Bronchial epithelial cell (primary cell): Measurements from ENCODE around the gene MGAT5. TPM values are rescaled to one million over a fixed set of nuclear protein-coding genes. Genes with fewer than 3 reads are reported as not detected.

Experiments
- DNase-seq: peaks from one replicate; pipeline ENCODE4 v3.0.0-alpha.2; 2010; ENCODE audit warnings: low read depth
- FAIRE-seq: peaks from 2 replicates; lab custom pipeline; 2011; peaks lifted over from hg19 to GRCh38; lab: Jason Lieb, UNC
- H3K27me3 ChIP-seq: 2 replicates; pipeline ENCODE4 v1.5.1; 2011; ENCODE audit warnings: low read length; ENCODE audit not compliant: control insufficient read depth, insufficient read depth
- H3K36me3 ChIP-seq: 2 replicates; pipeline ENCODE4 v1.5.1; 2011; ENCODE audit warnings: low read length; ENCODE audit not compliant: control insufficient read depth, insufficient read depth
- H3K4me3 ChIP-seq: 2 replicates; pipeline ENCODE4 v1.5.1; 2011; ENCODE audit warnings: mild to moderate bottlenecking, low read depth, low read length, control low read depth
- total RNA-seq: library from RNA; depleted of rRNA; stranded (reverse); fragments of >200 nt; gene quantifications from 2 replicates; pipeline ENCODE4 v1.2.1, GENCODE V29; 2014
- TF ChIP-seq, protein P1 (sequence below): IDR thresholded peaks from 2 replicates; pipeline ENCODE4 v1.5.1; 2011; ENCODE audit warnings: mild to moderate bottlenecking, moderate library complexity, low read length, control low read depth, inconsistent platforms; ENCODE audit not compliant: insufficient read depth, severe bottlenecking

Gene MGAT5
- total RNA-seq, 1 donor from 2014 or later, result 48.7 TPM

DNA sequence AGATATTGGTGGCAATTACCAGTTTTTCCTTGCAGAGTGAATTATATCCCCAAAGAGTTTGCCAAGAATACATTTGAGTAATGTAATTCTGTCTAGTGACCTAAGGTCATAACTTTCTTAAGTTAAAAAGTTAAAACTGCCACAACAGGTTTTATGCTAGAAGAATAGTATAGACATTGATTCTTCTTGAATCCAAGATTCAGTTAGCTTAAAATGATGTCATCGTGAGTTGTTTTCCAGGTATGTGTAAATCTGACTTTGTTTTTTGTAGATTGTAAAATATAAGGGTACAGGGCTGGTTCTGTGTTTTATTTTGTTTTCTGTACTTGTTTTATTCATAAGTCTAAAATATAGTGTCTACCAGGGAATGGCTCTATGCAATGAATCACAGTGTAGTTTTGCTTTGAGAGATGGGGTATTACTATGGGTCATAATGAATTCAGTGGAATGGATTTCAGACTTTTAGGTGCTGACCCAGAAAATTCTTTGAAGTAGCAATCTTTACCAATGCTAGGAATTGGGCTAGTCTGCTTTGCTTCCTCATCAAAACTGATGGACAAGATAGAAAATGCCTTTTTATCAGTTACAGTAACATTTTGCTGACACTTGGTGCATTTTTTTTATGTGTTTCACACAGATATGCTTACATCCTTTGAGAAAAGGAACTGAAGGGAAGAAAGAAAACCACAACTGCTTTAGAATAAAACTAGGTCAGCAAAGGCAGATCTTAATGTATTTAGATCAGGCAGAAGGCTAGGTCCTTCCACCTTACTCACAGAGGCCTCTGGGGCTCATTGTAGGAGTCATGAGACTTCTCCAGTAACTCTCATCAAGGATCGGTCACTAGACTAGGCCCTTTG, 20.8 kb upstream of the MGAT5 start:
- no peaks in the 10 kb centered on the region for H3K36me3 ChIP-seq
- TF ChIP-seq, protein P1, sequence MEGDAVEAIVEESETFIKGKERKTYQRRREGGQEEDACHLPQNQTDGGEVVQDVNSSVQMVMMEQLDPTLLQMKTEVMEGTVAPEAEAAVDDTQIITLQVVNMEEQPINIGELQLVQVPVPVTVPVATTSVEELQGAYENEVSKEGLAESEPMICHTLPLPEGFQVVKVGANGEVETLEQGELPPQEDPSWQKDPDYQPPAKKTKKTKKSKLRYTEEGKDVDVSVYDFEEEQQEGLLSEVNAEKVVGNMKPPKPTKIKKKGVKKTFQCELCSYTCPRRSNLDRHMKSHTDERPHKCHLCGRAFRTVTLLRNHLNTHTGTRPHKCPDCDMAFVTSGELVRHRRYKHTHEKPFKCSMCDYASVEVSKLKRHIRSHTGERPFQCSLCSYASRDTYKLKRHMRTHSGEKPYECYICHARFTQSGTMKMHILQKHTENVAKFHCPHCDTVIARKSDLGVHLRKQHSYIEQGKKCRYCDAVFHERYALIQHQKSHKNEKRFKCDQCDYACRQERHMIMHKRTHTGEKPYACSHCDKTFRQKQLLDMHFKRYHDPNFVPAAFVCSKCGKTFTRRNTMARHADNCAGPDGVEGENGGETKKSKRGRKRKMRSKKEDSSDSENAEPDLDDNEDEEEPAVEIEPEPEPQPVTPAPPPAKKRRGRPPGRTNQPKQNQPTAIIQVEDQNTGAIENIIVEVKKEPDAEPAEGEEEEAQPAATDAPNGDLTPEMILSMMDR, result no peak
- FAIRE-seq, result no peak
- no peaks in the 10 kb centered on the region for H3K27me3 ChIP-seq
- peak; percentile 78 for DNase-seq
- H3K4me3 ChIP-seq, result no peak overlapping the region

DNA sequence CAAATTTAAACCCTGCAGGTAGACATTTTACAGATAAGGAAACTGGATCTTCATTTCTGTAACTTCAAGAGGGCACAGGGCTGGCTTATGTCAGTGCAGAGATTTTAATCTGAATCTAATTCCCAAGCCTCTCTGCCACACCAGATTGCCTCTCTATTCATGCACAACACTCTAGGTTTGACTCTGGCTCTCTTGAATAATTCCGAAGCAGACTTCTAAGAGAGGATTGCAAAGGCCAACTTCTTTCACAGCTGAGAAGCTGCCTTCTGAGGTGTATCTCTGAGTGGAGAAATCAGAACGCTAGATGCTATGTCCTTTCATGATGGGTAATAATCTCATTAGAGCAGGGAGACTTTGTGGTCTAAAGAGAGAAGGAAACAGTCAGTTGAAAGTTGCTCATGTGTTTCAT, 20.1 kb upstream of the MGAT5 start:
- H3K36me3 ChIP-seq, result no peaks in the 10 kb centered on the region
- TF ChIP-seq, protein P1, result no peak
- H3K4me3 ChIP-seq, result no peak overlapping the region
- no peak for DNase-seq
- no peaks in the 10 kb centered on the region for H3K27me3 ChIP-seq
- FAIRE-seq, result no peak

DNA sequence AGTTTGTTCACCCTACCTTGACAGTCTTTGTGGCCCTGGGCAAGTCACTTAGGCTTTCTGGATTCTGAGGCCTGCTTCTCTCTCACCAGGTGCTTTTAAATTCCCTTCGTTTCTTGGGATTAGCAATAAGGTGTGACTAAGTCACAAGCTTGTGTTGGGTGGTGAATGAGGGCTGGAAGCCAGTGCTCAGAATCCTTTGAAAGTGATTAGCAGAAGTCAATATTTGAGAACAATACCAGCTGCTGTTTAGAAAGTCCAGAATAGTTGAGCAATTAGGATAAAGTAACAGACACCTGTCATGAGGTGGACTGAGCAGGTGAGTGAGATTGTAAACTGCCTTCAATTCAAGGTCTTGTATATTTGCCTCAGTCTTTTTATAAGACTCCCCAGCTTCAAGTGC, 19.3 kb upstream of the MGAT5 start:
- no peaks in the 10 kb centered on the region for H3K27me3 ChIP-seq
- TF ChIP-seq, protein P1, result no peak
- H3K4me3 ChIP-seq, result no peak overlapping the region
- DNase-seq (peak; percentile 20), FAIRE-seq (no peak)
- H3K36me3 ChIP-seq, result no peaks in the 10 kb centered on the region

DNA sequence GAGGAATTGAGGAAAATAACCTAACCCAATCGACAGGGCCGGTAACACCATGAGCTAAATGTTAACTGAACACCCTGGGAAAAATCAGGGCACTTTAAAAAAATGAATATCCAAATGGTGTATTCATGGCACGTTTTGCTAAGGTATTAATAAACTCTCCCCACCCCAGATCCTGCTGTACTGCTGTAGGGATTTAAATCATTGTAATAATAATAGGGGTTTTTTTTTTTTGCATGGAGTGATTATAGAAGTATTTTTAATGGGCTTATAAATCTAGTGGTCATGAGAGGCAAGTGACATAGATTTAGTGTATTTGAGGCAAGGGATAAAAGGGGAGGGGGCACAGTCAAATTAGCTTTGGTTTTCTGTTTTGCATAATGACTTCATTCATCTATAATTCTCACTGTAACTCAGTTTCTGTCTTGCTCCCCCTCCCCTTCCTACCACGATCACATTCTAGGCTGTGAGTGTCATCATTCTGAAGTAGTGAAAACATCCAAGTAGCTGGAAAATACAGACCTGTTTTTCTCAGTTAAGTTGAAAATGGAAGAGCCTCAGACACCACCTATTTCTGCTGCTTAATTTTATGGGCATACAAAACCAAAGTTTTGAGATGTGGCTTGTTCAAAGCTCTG, 18.2 kb upstream of the MGAT5 start:
- H3K36me3 ChIP-seq, result no peaks in the 10 kb centered on the region
- FAIRE-seq (no peak), DNase-seq (no peak)
- TF ChIP-seq, protein P1, result no peak
- H3K4me3 ChIP-seq, result no peak overlapping the region
- H3K27me3 ChIP-seq, result no peaks in the 10 kb centered on the region

DNA sequence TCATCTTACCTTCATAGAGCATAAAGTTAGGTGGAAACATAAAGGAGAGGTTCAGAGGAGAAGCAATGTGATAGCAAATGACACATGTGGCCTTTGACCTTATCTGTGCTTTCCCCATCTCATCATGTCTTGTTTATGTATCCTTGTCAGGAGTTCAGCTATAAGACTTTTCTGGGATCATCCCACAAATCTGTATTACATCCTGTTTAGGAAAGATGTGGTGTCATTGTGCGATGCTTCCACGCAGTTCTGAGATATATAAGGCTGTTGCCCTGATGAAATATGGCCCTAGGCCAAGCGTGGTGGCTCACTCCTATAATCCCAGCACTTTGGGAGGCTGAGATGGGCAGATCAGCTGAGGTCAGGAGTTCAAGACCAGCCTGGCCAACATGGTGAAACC, 15.5 kb upstream of the MGAT5 start:
- FAIRE-seq, result no peak

More for the DNA sequence above, 15.5 kb upstream of the MGAT5 start:
- no peak overlapping the region for H3K4me3 ChIP-seq
- no peaks in the 10 kb centered on the region for H3K27me3 ChIP-seq
- TF ChIP-seq, protein P1, result no peak
- no peak for DNase-seq
- no peaks in the 10 kb centered on the region for H3K36me3 ChIP-seq
